Mesodermal cell (in vitro differentiated cells): ENCODE measurements around the gene TOLLIP.

Experiments
- H3K27ac ChIP-seq: 2 replicates; pipeline ENCODE4 v1.7.0; 2013; ENCODE audit warnings: mild to moderate bottlenecking, low read depth, low read length, moderate library complexity; ENCODE audit not compliant: severe bottlenecking
- H3K36me3 ChIP-seq: 2 replicates; pipeline ENCODE4 v1.7.1; 2013; ENCODE audit warnings: mild to moderate bottlenecking, low read length, moderate library complexity; ENCODE audit not compliant: control insufficient read depth, insufficient read depth
- H3K4me1 ChIP-seq: one replicate; pipeline ENCODE4 v1.7.1; 2013; ENCODE audit warnings: mild to moderate bottlenecking, low read length; ENCODE audit not compliant: insufficient read depth, control insufficient read depth, poor library complexity, severe bottlenecking
- H3K4me3 ChIP-seq: 2 replicates; pipeline ENCODE4 v1.7.0; 2013; ENCODE audit warnings: low read length, control low read depth, mild to moderate bottlenecking; ENCODE audit not compliant: insufficient read depth, poor library complexity, severe bottlenecking; ENCODE audit errors: extremely low read depth
- H3K9me3 ChIP-seq: 2 replicates; pipeline ENCODE4 v1.7.1; 2013; ENCODE audit warnings: mild to moderate bottlenecking, low read length, moderate library complexity; ENCODE audit not compliant: control insufficient read depth
- WGBS, 2 experiments: methylation state at CpG; one replicate each; pipeline ENCODE4 v1.1.5; 2013; ENCODE audit warnings: missing lambda C conversion rate in 2 of 2; ENCODE audit not compliant: insufficient coverage in 2 of 2; 5-methylcytosine and 5-hydroxymethylcytosine counted together

The TOLLIP gene

GRCh38 chr11:1260620-1261019 is 48.8 kb downstream of the TOLLIP start:
- H3K9me3 ChIP-seq = peaks cover 3% of the 10 kb centered on the region
- H3K4me3 ChIP-seq = no peak overlapping the region
- no peaks in the 10 kb centered on the region for H3K36me3 ChIP-seq
- peaks cover 4% of the 10 kb centered on the region for H3K4me1 ChIP-seq
- no peak overlapping the region for H3K27ac ChIP-seq
- 85 to 98% methylated on average over 15 of the region's 17 CpGs for WGBS, 2 experiments

- H3K4me3 ChIP-seq = no peak overlapping the region
- no peaks in the 10 kb centered on the region for H3K36me3 ChIP-seq
- peaks cover 4% of the 10 kb centered on the region for H3K4me1 ChIP-seq
- WGBS, 2 experiments = 60 to 87% methylated on average over 1 to 3 of the region's 10 CpGs
- no peak overlapping the region for H3K27ac ChIP-seq
- no peaks in the 10 kb centered on the region for H3K9me3 ChIP-seq
These were observed 49.4 kb downstream of the TOLLIP start for GRCh38 chr11:1260023-1260501.

GRCh38 chr11:1259561-1259960 is 49.9 kb downstream of the TOLLIP start:
- Histone ChIP-seq H3K4me3 (no peak overlapping the region), H3K9me3 (no peaks in the 10 kb centered on the region), H3K4me1 (peaks cover 4% of the 10 kb centered on the region), H3K27ac (no peak overlapping the region), H3K36me3 (no peaks in the 10 kb centered on the region)
- WGBS, 2 experiments = 85 to 87% methylated on average over 7 to 9 of the region's 9 CpGs

- whole genome bisulfite sequencing, 2 experiments = 90 to 92% methylated on average over 2 of the region's 7 CpGs
- Histone ChIP-seq H3K9me3 (no peaks in the 10 kb centered on the region), H3K27ac (no peak overlapping the region), H3K4me1 (peaks cover 4% of the 10 kb centered on the region), H3K36me3 (no peaks in the 10 kb centered on the region), H3K4me3 (no peak overlapping the region)
These were observed 50.4 kb downstream of the TOLLIP start for GRCh38 chr11:1259076-1259461.

- Histone ChIP-seq H3K4me1 (peaks cover 4% of the 10 kb centered on the region), H3K36me3 (no peaks in the 10 kb centered on the region), H3K27ac (no peak overlapping the region), H3K9me3 (no peaks in the 10 kb centered on the region), H3K4me3 (no peak overlapping the region)
- WGBS, 2 experiments = 81 to 84% methylated on average over 9 to 11 of the region's 13 CpGs
These were observed 50.9 kb downstream of the TOLLIP start for GRCh38 chr11:1258401-1259075.

GRCh38 chr11:1257916-1258315 is 51.5 kb downstream of the TOLLIP start:
- Histone ChIP-seq H3K27ac (no peak overlapping the region), H3K4me1 (peaks cover 4% of the 10 kb centered on the region), H3K4me3 (no peak overlapping the region), H3K9me3 (no peaks in the 10 kb centered on the region), H3K36me3 (no peaks in the 10 kb centered on the region)
- 83 to 89% methylated on average over 9 to 16 of the region's 16 CpGs for WGBS, 2 experiments

- Histone ChIP-seq H3K4me3 (no peak overlapping the region), H3K9me3 (no peaks in the 10 kb centered on the region), H3K4me1 (peaks cover 4% of the 10 kb centered on the region), H3K27ac (no peak overlapping the region), H3K36me3 (no peaks in the 10 kb centered on the region)
- WGBS, 2 experiments = 92 to 93% methylated on average over 27 of the region's 27 CpGs
These were observed 52.1 kb downstream of the TOLLIP start for GRCh38 chr11:1257366-1257765.

- H3K4me1 ChIP-seq = no peaks in the 10 kb centered on the region
- WGBS, 2 experiments = 70 to 76% methylated on average over 7 to 13 of the region's 26 CpGs
These were observed 53.0 kb downstream of the TOLLIP start for GRCh38 chr11:1256257-1257045.

GRCh38 chr11:1255151-1255550 is 54.3 kb downstream of the TOLLIP start:
- 88 to 95% methylated on average over 11 to 20 of the region's 24 CpGs for WGBS, 2 experiments
- H3K9me3 ChIP-seq = peaks cover 14% of the 10 kb centered on the region

More at GRCh38 chr11:1256257-1257045, 53.0 kb downstream of the TOLLIP start:
- H3K36me3 ChIP-seq = no peaks in the 10 kb centered on the region
- H3K27ac ChIP-seq = no peak overlapping the region
- H3K9me3 ChIP-seq = peaks cover 7% of the 10 kb centered on the region
- no peak overlapping the region for H3K4me3 ChIP-seq

GRCh38 chr11:1254733-1255132 is 54.7 kb downstream of the TOLLIP start:
- peaks cover 14% of the 10 kb centered on the region for H3K9me3 ChIP-seq
- WGBS, 2 experiments = 88 to 97% methylated on average over 5 to 12 of the region's 19 CpGs
- no peak overlapping the region for H3K27ac ChIP-seq
- no peaks in the 10 kb centered on the region for H3K36me3 ChIP-seq
- H3K4me3 ChIP-seq = no peak overlapping the region
- no peaks in the 10 kb centered on the region for H3K4me1 ChIP-seq

More at GRCh38 chr11:1255151-1255550, 54.3 kb downstream of the TOLLIP start:
- H3K36me3 ChIP-seq = no peaks in the 10 kb centered on the region
- H3K4me1 ChIP-seq = no peaks in the 10 kb centered on the region
- no peak overlapping the region for H3K4me3 ChIP-seq
- H3K27ac ChIP-seq = no peak overlapping the region
